PC-3 (cell line): ENCODE results near the gene PTBP1. TPM values are rescaled to one million over a fixed set of nuclear protein-coding genes. Genes with fewer than 3 reads are reported as not detected.

Experiments used
- ATAC-seq: fragments of 200-7000 bp; cut with Tn5 transposase; 2 replicates; pipeline ENCODE4 v1.9.1; 2020; ENCODE audit warnings: mild to moderate bottlenecking, moderate library complexity
- BruUV-seq: library from RNA; stranded (reverse); fragments of 400-500 nt; replicated peaks from 2 replicates; lab custom pipeline; 2021; lab: Mats Ljungman, UMichigan
- CTCF ChIA-PET: fragments of 300-600 bp; sonication (Branson Sonifier 250); formaldehyde crosslinking; loops from one replicate; lab custom pipeline; 2022; ENCODE audit warnings: antibody characterized with exemption; lab: Charles Lee
- POLR2A ChIA-PET: fragments of 300-600 bp; sonication (Branson Sonifier 250); formaldehyde crosslinking; loops from one replicate; lab custom pipeline; 2022; ENCODE audit warnings: antibody characterized with exemption; ENCODE audit not compliant: unreplicated experiment; lab: Charles Lee
- DNase-seq: peaks from one replicate; pipeline ENCODE4 v3.0.0-alpha.2; 2015
- H2AFZ ChIP-seq: fragments of 300-600 bp; sonication (generic); 2 replicates; pipeline ENCODE4 v1.6.0; 2016; ENCODE audit warnings: antibody characterized with exemption, low read length
- H3F3A ChIP-seq: fragments of 300-600 bp; sonication (generic); one replicate; pipeline ENCODE4 v1.6.0; 2017; ENCODE audit warnings: antibody characterized with exemption, low read length, control low read depth, mild to moderate bottlenecking; ENCODE audit not compliant: unreplicated experiment
- H3K27ac ChIP-seq: fragments of 300-600 bp; sonication (generic); 2 replicates; pipeline ENCODE4 v1.5.1; 2016; ENCODE audit warnings: mild to moderate bottlenecking, low read length
- H3K27me3 ChIP-seq: fragments of 300-600 bp; sonication (generic); 2 replicates; pipeline ENCODE4 v1.6.1; 2016; ENCODE audit warnings: low read length, mixed read lengths
- H3K36me3 ChIP-seq: fragments of 300-600 bp; sonication (generic); 2 replicates; pipeline ENCODE4 v1.6.1; 2016; ENCODE audit warnings: low read depth, mixed run types, low read length, mixed read lengths
- H3K4me1 ChIP-seq: fragments of 300-600 bp; sonication (generic); 2 replicates; pipeline ENCODE4 v1.5.1; 2016; ENCODE audit warnings: low read length; ENCODE audit not compliant: insufficient read depth
- H3K4me2 ChIP-seq: fragments of 300-600 bp; sonication (generic); 2 replicates; pipeline ENCODE4 v1.6.0; 2016; ENCODE audit warnings: low read length
- H3K4me3 ChIP-seq: fragments of 300-600 bp; sonication (generic); 2 replicates; pipeline ENCODE4 v1.5.1; 2016; ENCODE audit warnings: mild to moderate bottlenecking, low read length, mixed read lengths
- H3K79me2 ChIP-seq: fragments of 300-600 bp; sonication (generic); 2 replicates; pipeline ENCODE4 v1.6.1; 2017; ENCODE audit warnings: low read length, mixed read lengths
- H3K9ac ChIP-seq: fragments of 300-600 bp; sonication (generic); 2 replicates; pipeline ENCODE4 v1.6.0; 2016; ENCODE audit warnings: mild to moderate bottlenecking, low read length
- H3K9me2 ChIP-seq: fragments of 300-600 bp; sonication (generic); replicated peaks from 2 replicates; pipeline ENCODE4 v1.6.1; 2016; ENCODE audit warnings: mixed run types, low read length, mixed read lengths
- H3K9me3 ChIP-seq: fragments of 300-600 bp; sonication (generic); 2 replicates; pipeline ENCODE4 v1.6.1; 2016; ENCODE audit warnings: low read length, mixed read lengths
- H4K20me1 ChIP-seq: fragments of 300-600 bp; sonication (generic); 2 replicates; pipeline ENCODE4 v1.6.1; 2016; ENCODE audit warnings: low read length, mixed read lengths
- EZH2 ChIP-seq: fragments of 300-600 bp; sonication (generic); IDR thresholded peaks from one replicate; pipeline ENCODE4 v1.6.1; 2017; ENCODE audit warnings: antibody characterized with exemption, mild to moderate bottlenecking, low read length; ENCODE audit not compliant: unreplicated experiment
- EZH2phosphoT487 ChIP-seq: fragments of 300-600 bp; sonication (generic); IDR thresholded peaks from 2 replicates; pipeline ENCODE4 v1.6.1; 2018; ENCODE audit warnings: mild to moderate bottlenecking, antibody characterized with exemption, low read length, borderline replicate concordance
- intact Hi-C: fragments of 100-400 bp; cut with micrococcal nuclease; formaldehyde crosslinking; loops from 2 replicates; pipeline ENCODE4 v1.9.0; 2023
- total RNA-seq: library from RNA; depleted of rRNA; stranded (reverse); fragments of >200 nt; gene quantifications from 2 replicates; pipeline ENCODE4 v1.2.3, GENCODE V29; 2014
- TF ChIP-seq, protein P1 (sequence below): fragments of 300-600 bp; sonication (generic); conservative IDR thresholded peaks from 2 replicates; pipeline ENCODE4 v1.5.1; 2017; ENCODE audit warnings: antibody characterized with exemption, low read depth, mild to moderate bottlenecking, low read length

PTBP1 gene
- total RNA-seq, 1 experiment from 2014 or later, result 412 TPM

DNA sequence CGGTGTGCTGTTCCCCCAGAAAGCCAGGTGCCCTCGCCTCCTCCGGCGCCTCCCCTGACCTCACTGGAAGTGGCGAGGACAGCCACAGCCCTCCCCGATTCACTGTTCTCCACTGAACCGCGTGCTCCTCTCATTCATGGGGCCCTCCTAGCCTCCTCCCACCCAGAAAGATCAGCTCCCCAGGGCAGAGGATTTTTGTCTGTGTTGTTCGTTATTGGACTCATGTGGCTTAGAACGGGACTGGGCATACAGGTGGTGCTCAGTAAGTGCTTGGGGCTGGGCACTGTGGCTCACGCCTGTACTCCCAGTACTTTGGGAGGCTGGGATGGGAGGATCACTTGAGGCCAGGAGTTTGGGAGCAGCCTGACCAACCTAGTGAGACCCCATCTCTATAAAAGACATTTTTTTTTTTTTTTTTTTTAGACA, 47.3 kb downstream of the PTBP1 start:
- ATAC-seq (no peak), DNase-seq (no peak)
- Histone ChIP-seq H3K9me2 (no peaks in the 10 kb centered on the region), H4K20me1 (no peaks in the 10 kb centered on the region), H3K4me1 (peaks cover 4% of the 10 kb centered on the region; the same call in 1 of the 2 replicates), H3K4me3 (no peak overlapping the region), H3K79me2 (no peaks in the 10 kb centered on the region), H3K9ac (no peak overlapping the region), H2AFZ (no peak overlapping the region), H3K4me2 (no peak overlapping the region), H3F3A (no peaks in the 10 kb centered on the region), H3K36me3 (no peaks in the 10 kb centered on the region), H3K9me3 (no peaks in the 10 kb centered on the region), H3K27me3 (peaks cover 23% of the 10 kb centered on the region), H3K27ac (no peak overlapping the region)
- BruUV-seq, result no TSS peak
- ChIA-PET POLR2A (no interaction called here), CTCF (no interaction called here)
- TF ChIP-seq, protein P1, sequence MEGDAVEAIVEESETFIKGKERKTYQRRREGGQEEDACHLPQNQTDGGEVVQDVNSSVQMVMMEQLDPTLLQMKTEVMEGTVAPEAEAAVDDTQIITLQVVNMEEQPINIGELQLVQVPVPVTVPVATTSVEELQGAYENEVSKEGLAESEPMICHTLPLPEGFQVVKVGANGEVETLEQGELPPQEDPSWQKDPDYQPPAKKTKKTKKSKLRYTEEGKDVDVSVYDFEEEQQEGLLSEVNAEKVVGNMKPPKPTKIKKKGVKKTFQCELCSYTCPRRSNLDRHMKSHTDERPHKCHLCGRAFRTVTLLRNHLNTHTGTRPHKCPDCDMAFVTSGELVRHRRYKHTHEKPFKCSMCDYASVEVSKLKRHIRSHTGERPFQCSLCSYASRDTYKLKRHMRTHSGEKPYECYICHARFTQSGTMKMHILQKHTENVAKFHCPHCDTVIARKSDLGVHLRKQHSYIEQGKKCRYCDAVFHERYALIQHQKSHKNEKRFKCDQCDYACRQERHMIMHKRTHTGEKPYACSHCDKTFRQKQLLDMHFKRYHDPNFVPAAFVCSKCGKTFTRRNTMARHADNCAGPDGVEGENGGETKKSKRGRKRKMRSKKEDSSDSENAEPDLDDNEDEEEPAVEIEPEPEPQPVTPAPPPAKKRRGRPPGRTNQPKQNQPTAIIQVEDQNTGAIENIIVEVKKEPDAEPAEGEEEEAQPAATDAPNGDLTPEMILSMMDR, result no peak
- TF ChIP-seq EZH2 (no peak), EZH2phosphoT487 (no peak)
- intact Hi-C loops, result no loop called here

DNA sequence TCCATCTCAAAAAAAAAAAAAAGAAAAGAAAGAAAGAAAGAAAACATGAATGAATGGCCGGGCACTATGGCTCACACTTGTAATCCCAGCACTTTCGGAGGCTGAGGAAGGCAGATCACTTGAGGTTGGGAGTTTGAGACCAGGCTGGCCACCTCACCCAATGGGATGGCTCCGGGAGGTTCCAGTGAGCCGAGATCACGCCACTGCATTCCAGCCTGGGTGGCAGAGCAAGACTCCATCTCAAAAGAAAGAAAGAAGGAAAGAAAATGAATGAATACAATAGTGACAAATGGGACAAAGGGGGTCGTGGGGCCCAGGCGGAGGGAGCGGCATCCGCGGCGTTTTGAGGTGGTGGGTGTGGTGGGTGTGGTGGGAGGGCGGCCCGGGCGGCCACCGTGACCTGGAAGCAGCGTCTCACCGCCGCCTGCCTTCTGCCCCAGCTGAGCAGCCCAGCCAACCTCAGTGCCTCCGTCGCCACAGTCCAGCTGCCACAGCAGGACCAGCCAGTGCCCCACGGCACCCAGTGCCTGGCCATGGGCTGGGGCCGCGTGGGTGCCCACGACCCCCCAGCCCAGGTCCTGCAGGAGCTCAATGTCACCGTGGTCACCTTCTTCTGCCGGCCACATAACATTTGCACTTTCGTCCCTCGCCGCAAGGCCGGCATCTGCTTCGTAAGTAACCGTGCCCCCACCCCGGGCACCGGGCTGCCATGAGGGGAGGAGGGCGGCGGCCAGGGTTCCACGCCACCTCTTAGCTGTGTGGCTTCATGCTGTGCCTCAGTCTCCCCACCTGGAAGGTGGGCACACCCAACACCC, 48.7 kb downstream of the PTBP1 start:
- POLR2A ChIA-PET, result no interaction called here
- Histone ChIP-seq H4K20me1 (no peaks in the 10 kb centered on the region), H3K27me3 (peaks cover 23% of the 10 kb centered on the region), H3K9me2 (no peaks in the 10 kb centered on the region), H2AFZ (no peak overlapping the region), H3K9ac (no peak overlapping the region), H3K4me3 (no peak overlapping the region), H3K9me3 (no peaks in the 10 kb centered on the region), H3K4me1 (peaks cover 4% of the 10 kb centered on the region; the same call in 1 of the 2 replicates), H3K27ac (no peak overlapping the region), H3F3A (no peaks in the 10 kb centered on the region), H3K36me3 (no peaks in the 10 kb centered on the region), H3K4me2 (no peak overlapping the region), H3K79me2 (no peaks in the 10 kb centered on the region)
- BruUV-seq, result no TSS peak
- CTCF ChIA-PET, result no interaction called here
- TF ChIP-seq, protein P1, result no peak
- TF ChIP-seq EZH2phosphoT487 (no peak), EZH2 (no peak)
- no peak for DNase-seq
- intact Hi-C loops, result no loop called here
- ATAC-seq, result no peak
